GM10847 (cell line): ENCODE measurements around the gene CFAP77.

Experiments
- POLR2A ChIP-seq: IDR thresholded peaks from 2 replicates; pipeline ENCODE4 v1.6.1; 2011; ENCODE audit not compliant: insufficient read length; ENCODE audit errors: extremely low read depth

The CFAP77 gene

GRCh38 chr9:132554755-132555154, 144.7 kb downstream of the CFAP77 start:
- no peak for TF ChIP-seq POLR2A

GRCh38 chr9:132555528-132555927, 145.5 kb downstream of the CFAP77 start:
- no peak for TF ChIP-seq POLR2A

GRCh38 chr9:132556235-132556634, 146.2 kb downstream of the CFAP77 start:
- no peak for TF ChIP-seq POLR2A

GRCh38 chr9:132556714-132557113, 146.7 kb downstream of the CFAP77 start:
- TF ChIP-seq POLR2A: no peak

GRCh38 chr9:132557159-132557558, 147.1 kb downstream of the CFAP77 start:
- no peak for TF ChIP-seq POLR2A

- no peak for TF ChIP-seq POLR2A
These were observed 149.7 kb downstream of the CFAP77 start for GRCh38 chr9:132559711-132560110.

- TF ChIP-seq POLR2A: no peak
These were observed 150.7 kb downstream of the CFAP77 start for GRCh38 chr9:132560616-132561202.

- no peak for TF ChIP-seq POLR2A
These were observed 152.2 kb downstream of the CFAP77 start for GRCh38 chr9:132562306-132562573.

GRCh38 chr9:132564526-132564925, 154.5 kb downstream of the CFAP77 start:
- TF ChIP-seq POLR2A: no peak

GRCh38 chr9:132571806-132572600, 162.0 kb downstream of the CFAP77 start:
- no peak for TF ChIP-seq POLR2A

- no peak for TF ChIP-seq POLR2A
These were observed 162.9 kb downstream of the CFAP77 start for GRCh38 chr9:132572921-132573320.

- TF ChIP-seq POLR2A: no peak
These were observed 165.1 kb downstream of the CFAP77 start for GRCh38 chr9:132575005-132575609.

GRCh38 chr9:132575811-132576210, 165.8 kb downstream of the CFAP77 start:
- TF ChIP-seq POLR2A: no peak

GRCh38 chr9:132577119-132577518, 167.1 kb downstream of the CFAP77 start:
- TF ChIP-seq POLR2A: no peak

GRCh38 chr9:132578367-132578932, 168.4 kb downstream of the CFAP77 start:
- TF ChIP-seq POLR2A: no peak

- TF ChIP-seq POLR2A: no peak
These were observed 169.4 kb downstream of the CFAP77 start for GRCh38 chr9:132579427-132579798.
